GM21528 (cell line): ENCODE data around the gene CACNA2D3.

ENCODE experiments used
- ATAC-seq: cut with Tn5 transposase; IDR thresholded peaks from one replicate; pipeline ENCODE4 v1.9.1; 2021; ENCODE audit warnings: mild to moderate bottlenecking, moderate library complexity; ENCODE audit not compliant: unreplicated experiment, low FRiP score

The CACNA2D3 gene

GRCh38 chr3:54917862-54918261 lies 795.5 kb downstream of the CACNA2D3 start:
- no peak for ATAC-seq

DNA sequence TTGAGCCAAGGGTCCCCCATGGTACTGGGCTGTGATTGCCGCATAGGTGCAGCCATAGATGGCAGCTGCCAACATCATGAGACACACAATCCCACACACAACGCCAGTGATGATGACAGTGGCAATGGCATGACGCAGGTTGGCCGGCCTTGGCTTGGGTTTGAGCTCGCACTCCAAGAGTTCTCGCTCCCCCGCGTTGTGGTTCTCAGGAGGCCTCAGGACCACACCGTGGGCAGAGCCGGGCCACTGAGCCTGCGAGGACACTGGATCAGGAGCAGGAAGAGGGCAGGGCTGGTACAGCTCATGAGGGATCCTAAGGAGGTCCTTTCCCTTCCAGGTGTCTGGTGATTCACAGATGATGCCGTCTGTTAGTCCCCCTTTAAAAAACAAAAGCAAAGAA lies 796.2 kb downstream of the CACNA2D3 start:
- no peak for ATAC-seq

DNA sequence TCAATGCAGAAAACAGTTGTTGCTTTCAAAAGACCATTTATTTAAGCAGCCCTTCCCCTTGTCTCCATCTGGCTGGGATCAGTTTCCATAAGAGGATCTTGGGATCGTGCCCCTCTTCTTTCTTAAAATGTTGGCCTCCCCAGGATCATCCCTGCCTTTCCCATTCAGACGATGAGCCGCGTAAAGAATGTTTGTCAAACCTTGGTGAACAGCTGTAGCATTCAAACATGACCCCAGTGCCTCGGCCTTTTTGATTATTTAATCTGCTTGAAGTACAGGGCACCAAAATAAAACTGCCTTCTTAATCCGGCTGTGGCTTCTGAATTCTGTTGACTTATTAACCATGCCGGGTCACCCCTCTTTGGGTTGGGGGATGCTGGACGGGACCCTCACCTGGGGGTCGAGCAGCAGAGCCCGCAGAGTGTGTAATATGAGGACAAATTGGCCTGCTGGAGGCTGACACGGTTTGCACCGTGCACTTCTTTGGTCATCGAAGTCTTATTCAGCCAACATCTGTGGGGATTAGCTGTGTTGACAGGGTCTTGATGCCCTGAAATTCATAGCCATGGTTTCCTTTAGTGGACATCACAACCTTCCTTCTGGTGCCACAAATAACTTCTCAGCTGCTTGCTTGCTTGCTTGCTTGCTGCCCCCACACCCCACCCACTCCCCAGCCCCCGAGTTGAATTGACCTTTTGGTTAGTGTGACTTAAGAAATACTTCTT lies 805.9 kb downstream of the CACNA2D3 start, which contains the start of gene LRTM1:
LRTM1 (minus strand) TSS at position 14 of the 725 bp plus-strand sequence. CDS start 148 bp downstream, outside the sequence.
- ATAC-seq = no peak

DNA sequence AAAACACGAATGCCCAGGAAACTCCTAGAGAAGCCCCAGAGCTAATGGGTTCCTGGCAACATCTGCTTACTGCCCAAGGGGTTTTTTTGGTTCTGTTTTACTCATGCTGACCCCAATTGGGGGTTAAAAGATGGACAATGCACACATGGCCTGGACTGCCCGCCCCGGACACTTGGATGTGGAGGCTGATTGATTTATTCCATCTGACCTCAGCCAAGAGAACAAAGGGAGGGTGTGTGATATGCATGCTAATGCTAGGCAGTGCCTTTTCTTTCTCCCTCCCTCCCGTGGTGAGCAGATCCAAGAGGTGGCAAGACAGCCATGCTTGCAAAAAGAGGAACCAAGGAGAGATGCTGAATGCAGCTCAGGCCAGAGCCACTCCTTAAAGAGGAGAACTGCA lies 808.8 kb downstream of the CACNA2D3 start:
- ATAC-seq = no peak

DNA sequence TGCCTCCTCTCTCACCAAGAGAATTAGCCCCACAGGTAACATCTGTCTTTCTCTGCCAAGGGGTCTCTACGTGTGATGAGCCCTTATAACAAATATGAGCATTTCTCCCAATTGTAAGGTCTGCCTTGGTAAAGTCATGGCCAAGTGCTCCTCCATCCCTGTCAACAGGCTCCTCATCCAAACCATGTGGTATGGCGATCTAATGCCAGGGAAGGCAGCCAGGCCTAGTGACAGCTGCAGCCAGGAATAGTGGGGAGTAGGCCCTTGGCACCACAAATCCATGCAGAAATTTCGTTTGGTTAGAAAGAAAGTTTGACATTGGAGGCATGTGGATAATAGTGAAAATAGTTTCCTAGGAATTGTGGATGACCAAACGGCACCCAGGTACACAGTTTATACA lies 810.3 kb downstream of the CACNA2D3 start:
- no peak for ATAC-seq

- no peak for ATAC-seq
These were observed 813.5 kb downstream of the CACNA2D3 start for GRCh38 chr3:54935869-54936268.

- no peak for ATAC-seq
These were observed 814.2 kb downstream of the CACNA2D3 start for GRCh38 chr3:54936561-54936960.

GRCh38 chr3:54939557-54940300 lies 817.4 kb downstream of the CACNA2D3 start:
- no peak for ATAC-seq

DNA sequence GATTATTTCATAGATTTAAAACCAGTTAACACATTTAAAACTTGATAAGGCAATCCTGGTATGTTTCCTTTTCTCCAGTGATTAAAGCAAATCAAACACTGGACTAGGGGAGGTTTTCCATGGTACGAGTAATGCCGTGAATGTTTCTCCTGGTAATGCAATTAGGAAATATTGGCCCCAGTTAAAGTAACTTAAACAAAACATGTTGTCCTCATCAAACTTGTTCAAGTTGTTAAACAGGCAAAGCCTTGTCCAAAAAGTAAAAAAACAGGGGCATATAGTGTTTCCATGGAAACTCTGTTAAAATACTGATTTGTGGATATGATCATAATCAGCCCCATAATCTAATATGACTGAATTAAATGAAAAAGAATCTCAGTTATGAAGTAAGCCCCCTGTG lies 818.6 kb downstream of the CACNA2D3 start:
- no peak for ATAC-seq

GRCh38 chr3:54941690-54942362 lies 819.5 kb downstream of the CACNA2D3 start:
- ATAC-seq = no peak

DNA sequence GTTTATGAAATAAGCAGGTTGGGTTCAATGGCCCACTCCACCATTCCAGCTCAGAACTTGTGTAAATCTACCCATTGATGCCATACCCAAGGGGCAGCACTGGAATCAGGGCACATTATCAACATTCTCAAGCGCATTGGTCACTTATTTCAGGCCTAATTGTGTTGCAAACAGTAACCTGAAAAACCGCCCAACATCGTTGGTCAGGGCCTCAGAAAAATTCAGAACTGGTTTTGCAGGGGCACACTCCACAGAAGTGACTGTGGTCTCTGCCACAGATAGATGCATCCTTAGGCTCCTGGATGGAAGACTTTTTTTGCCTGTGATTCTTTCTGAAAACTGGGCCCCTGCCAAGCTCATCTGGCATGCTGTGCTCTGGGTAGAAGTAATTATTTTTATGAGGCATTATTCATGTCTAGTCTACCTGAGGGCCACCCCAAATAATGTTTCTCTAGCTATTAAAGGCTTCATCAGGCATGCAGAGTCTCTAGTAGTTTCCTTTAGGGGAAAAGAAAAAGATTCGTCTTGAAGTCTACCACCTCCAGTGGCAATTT lies 827.2 kb downstream of the CACNA2D3 start:
- no peak for ATAC-seq

DNA sequence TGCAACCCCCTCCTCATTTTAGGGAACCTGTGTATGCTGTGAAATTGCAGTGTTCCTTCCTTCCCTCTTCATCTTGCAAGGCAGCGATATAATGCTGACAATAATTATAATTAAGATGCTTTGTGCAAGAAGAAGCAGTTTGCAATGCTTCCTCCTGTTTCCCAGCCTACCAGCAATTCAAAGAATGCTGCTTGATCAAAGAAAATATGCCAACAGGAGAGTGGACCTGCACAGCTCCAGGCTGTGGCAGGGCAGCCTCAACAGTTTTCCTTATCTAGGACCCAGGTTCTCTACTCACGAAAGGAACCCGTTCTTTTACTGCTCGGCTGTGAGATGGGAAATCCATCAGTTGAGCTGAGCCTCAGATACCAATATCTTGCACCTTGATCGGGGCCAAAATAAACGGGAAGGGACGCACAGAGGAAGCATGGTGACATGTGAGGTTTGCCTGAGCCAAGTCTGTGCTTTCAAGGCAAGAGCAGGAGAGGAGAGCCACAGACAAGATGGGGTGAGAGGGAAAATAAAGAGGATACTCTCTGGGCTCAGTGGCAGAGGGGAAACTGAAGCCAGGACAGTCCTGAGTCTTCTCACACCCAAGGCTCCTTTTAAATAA lies 828.1 kb downstream of the CACNA2D3 start:
- ATAC-seq = no peak

- no peak for ATAC-seq
These were observed 829.1 kb downstream of the CACNA2D3 start for GRCh38 chr3:54951405-54951804.

GRCh38 chr3:54954022-54954421 lies 831.7 kb downstream of the CACNA2D3 start:
- no peak for ATAC-seq

DNA sequence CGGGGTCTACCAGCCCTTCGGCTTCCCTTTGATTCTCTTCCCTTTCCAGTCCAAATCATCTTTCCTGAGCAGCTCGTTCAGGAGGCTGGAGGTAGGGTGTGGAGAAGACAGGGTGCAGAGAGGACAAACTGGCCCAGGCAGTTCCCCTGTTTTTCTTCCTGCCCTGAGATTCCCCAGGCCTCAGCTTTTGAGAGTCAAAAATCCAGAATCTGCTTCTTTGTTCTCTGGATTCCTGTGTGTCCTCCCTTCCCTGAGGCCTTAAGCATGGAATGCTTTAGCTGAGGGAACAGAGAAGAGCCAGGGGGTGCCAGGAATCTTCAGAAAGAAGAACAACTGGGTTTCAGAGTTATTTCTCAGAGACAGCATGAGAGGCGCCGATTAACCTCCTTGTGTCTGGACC lies 832.2 kb downstream of the CACNA2D3 start:
- ATAC-seq = no peak

- ATAC-seq = no peak
These were observed 833.1 kb downstream of the CACNA2D3 start for GRCh38 chr3:54955496-54955895.

DNA sequence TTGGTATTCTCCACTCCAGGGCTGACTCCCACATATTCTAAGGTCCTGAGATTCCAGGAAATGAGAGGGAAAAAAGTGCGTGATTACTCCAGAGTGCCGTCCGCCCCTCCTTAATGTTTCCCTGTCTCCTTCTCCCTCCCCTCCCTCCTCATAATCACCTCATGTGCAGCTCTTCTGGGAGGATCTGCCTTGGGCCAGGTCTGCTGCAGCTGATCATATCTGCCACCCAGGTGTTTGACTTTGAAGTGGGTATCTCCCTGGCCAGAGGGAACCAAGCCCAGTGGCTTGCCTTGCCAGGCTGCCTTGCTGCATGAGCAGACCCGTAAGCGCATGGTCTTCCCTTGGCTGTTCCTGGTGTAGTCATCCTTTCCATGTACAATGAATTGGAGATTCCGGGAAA lies 833.6 kb downstream of the CACNA2D3 start:
- ATAC-seq = no peak

DNA sequence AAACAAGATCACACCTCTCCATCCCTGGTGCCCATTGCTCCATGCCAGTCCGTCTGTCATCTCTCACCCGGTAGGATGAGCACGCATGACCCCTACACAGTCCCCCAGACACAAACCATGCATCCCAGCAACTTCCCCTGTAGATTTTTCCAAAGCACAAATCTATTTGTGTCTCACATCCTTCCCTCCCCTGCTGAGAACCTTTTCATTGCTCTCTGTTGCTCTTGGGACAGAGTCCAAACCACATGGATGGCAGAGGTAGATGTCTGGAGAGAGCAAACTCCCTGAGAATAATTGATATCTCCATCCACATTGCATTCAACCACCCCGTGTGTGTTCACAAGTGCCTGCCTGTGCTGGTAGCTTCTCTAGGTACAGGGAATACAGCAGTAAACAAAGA lies 835.4 kb downstream of the CACNA2D3 start:
- no peak for ATAC-seq

GRCh38 chr3:54960082-54960481 lies 837.7 kb downstream of the CACNA2D3 start:
- ATAC-seq = no peak

- no peak for ATAC-seq
These were observed 838.3 kb downstream of the CACNA2D3 start for GRCh38 chr3:54960701-54961100.

- ATAC-seq = no peak
These were observed 839.8 kb downstream of the CACNA2D3 start for GRCh38 chr3:54962200-54962599.
